Chondrocyte (in vitro differentiated cells): Measurements from ENCODE around the gene TRABD2B. TPM values are rescaled to one million over a fixed set of nuclear protein-coding genes. Genes with fewer than 3 reads are reported as not detected.

Source experiments
- DNase-seq: peaks from one replicate; pipeline ENCODE4 v3.0.0; 2021; ENCODE audit warnings: mixed read lengths, low spot score
- H3K27ac Mint-ChIP-seq: one replicate; pipeline ENCODE4 v1.8.0; 2021; ENCODE audit warnings: mild to moderate bottlenecking, moderate library complexity, mixed read lengths; ENCODE audit not compliant: unreplicated experiment
- H3K27me3 Mint-ChIP-seq: 2 replicates; pipeline ENCODE4 v1.8.0; 2021; ENCODE audit warnings: low read depth, mixed read lengths
- H3K36me3 Mint-ChIP-seq: 2 replicates; pipeline ENCODE4 v1.8.0; 2021; ENCODE audit warnings: low read depth, mixed read lengths
- H3K4me1 Mint-ChIP-seq: 2 replicates; pipeline ENCODE4 v1.8.0; 2021; ENCODE audit warnings: low read depth, mild to moderate bottlenecking, mixed read lengths
- H3K4me3 Mint-ChIP-seq: one replicate; pipeline ENCODE4 v1.8.0; 2021; ENCODE audit warnings: mild to moderate bottlenecking, moderate library complexity, mixed read lengths; ENCODE audit not compliant: unreplicated experiment
- H3K9me3 Mint-ChIP-seq: 2 replicates; pipeline ENCODE4 v1.8.0; 2021; ENCODE audit warnings: low read depth, mixed read lengths
- CTCF ChIP-seq: fragments of 200-600 bp; sonication (generic); IDR thresholded peaks from 2 replicates; pipeline ENCODE4 v1.5.0; 2021; ENCODE audit warnings: antibody characterized with exemption, mild to moderate bottlenecking, moderate library complexity
- total RNA-seq: library from RNA; stranded (reverse); gene quantifications from 3 replicates; pipeline ENCODE4 v1.2.1, GENCODE V29; 2021

Gene TRABD2B
- total RNA-seq, 1 donor from 2014 or later, result 0.90 TPM

GRCh38 chr1:47911424-47911823 lies 85.8 kb downstream of the TRABD2B start:
- TF ChIP-seq CTCF, result no peak
- DNase-seq, result no peak
- Mint-ChIP-seq H3K4me3 (no peak overlapping the region), H3K27ac (no peak overlapping the region), H3K36me3 (no peaks in the 10 kb centered on the region), H3K4me1 (peaks cover 8% of the 10 kb centered on the region), H3K9me3 (no peaks in the 10 kb centered on the region), H3K27me3 (peaks cover 18% of the 10 kb centered on the region)

- no peaks in the 10 kb centered on the region for H3K9me3 Mint-ChIP-seq
- H3K27ac Mint-ChIP-seq, result no peak overlapping the region
- H3K4me3 Mint-ChIP-seq, result no peak overlapping the region
- no peak for DNase-seq
- peaks cover 18% of the 10 kb centered on the region for H3K4me1 Mint-ChIP-seq
- TF ChIP-seq CTCF, result no peak
- H3K36me3 Mint-ChIP-seq, result no peaks in the 10 kb centered on the region
- peaks cover 22% of the 10 kb centered on the region for H3K27me3 Mint-ChIP-seq
Observed at GRCh38 chr1:47908258-47908657, 88.9 kb downstream of the TRABD2B start.

GRCh38 chr1:47907177-47907528 lies 90.0 kb downstream of the TRABD2B start:
- TF ChIP-seq CTCF, result no peak
- Mint-ChIP-seq H3K4me1 (peaks cover 18% of the 10 kb centered on the region), H3K4me3 (no peak overlapping the region), H3K27ac (no peak overlapping the region), H3K9me3 (no peaks in the 10 kb centered on the region), H3K36me3 (no peaks in the 10 kb centered on the region), H3K27me3 (peaks cover 24% of the 10 kb centered on the region)
- no peak for DNase-seq

GRCh38 chr1:47906527-47907176 lies 90.5 kb downstream of the TRABD2B start:
- no peak overlapping the region for H3K4me3 Mint-ChIP-seq
- peaks cover 24% of the 10 kb centered on the region for H3K27me3 Mint-ChIP-seq
- peak overlapping the region; percentile 32 for H3K27ac Mint-ChIP-seq
- H3K4me1 Mint-ChIP-seq, result peaks cover 18% of the 10 kb centered on the region
- DNase-seq, result no peak
- TF ChIP-seq CTCF, result no peak
- no peaks in the 10 kb centered on the region for H3K9me3 Mint-ChIP-seq
- no peaks in the 10 kb centered on the region for H3K36me3 Mint-ChIP-seq

- Mint-ChIP-seq H3K27ac (no peak overlapping the region), H3K27me3 (peaks cover 23% of the 10 kb centered on the region), H3K4me3 (no peak overlapping the region), H3K4me1 (peaks cover 18% of the 10 kb centered on the region), H3K36me3 (no peaks in the 10 kb centered on the region), H3K9me3 (no peaks in the 10 kb centered on the region)
- TF ChIP-seq CTCF, result no peak
- DNase-seq, result no peak
Observed at GRCh38 chr1:47906009-47906432, 91.2 kb downstream of the TRABD2B start.
